ENCODE data around the gene KPNA3. TPM values are rescaled to one million over a fixed set of nuclear protein-coding genes. Genes with fewer than 3 reads are reported as not detected.

Gene KPNA3
- total RNA-seq, 1 experiment from 2014 or later = 35.0 TPM

- Histone ChIP-seq H3K4me2 (no peak overlapping the region), H3K4me1 (replicated peaks; ENCODE audit: insufficient read depth) (peaks cover 7% of the 10 kb centered on the region; the same call in 1 of the 2 replicates), H3K36me3 (ENCODE audit: low read depth) (no peaks in the 10 kb centered on the region), H3K4me3 (no peak overlapping the region), H3K9me2 (ENCODE audit: insufficient read depth) (no peaks in the 10 kb centered on the region), H2AFZ (no peak overlapping the region), H4K20me1 (ENCODE audit: insufficient read depth) (peaks cover 8% of the 10 kb centered on the region; the same call in 1 of the 2 replicates), H3K79me2 (ENCODE audit: low read depth) (no peaks in the 10 kb centered on the region), H3K27ac (no peak overlapping the region), H3K9me3 (ENCODE audit: insufficient read depth, low read depth) (no peaks in the 10 kb centered on the region), H3K27me3 (ENCODE audit: insufficient read depth, low read depth) (no peaks in the 10 kb centered on the region), H3F3A (ENCODE audit: insufficient read depth, low read depth) (0 out of 2 replicates have a peak, but pooled peaks cover 6% of the 10 kb centered on the region)
- intact Hi-C loops (cut with micrococcal nuclease; ENCODE audit: unreplicated experiment) = no loop called here
- ChIA-PET CTCF (interaction anchor here (0.5 kb wide), 1 partner anchor 88 kb away, joined by 8 read pairs; no protein-coding TSS in a partner anchor), POLR2A (ENCODE audit: unreplicated experiment) (interaction anchor here (0.8 kb wide), 1 partner anchor 35 kb away, joined by 21 read pairs; no protein-coding TSS in a partner anchor)
- BruUV-seq (replicated peaks) = no TSS peak
- TF ChIP-seq, protein P1, sequence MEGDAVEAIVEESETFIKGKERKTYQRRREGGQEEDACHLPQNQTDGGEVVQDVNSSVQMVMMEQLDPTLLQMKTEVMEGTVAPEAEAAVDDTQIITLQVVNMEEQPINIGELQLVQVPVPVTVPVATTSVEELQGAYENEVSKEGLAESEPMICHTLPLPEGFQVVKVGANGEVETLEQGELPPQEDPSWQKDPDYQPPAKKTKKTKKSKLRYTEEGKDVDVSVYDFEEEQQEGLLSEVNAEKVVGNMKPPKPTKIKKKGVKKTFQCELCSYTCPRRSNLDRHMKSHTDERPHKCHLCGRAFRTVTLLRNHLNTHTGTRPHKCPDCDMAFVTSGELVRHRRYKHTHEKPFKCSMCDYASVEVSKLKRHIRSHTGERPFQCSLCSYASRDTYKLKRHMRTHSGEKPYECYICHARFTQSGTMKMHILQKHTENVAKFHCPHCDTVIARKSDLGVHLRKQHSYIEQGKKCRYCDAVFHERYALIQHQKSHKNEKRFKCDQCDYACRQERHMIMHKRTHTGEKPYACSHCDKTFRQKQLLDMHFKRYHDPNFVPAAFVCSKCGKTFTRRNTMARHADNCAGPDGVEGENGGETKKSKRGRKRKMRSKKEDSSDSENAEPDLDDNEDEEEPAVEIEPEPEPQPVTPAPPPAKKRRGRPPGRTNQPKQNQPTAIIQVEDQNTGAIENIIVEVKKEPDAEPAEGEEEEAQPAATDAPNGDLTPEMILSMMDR (conservative IDR thresholded peaks at IDR 0.05) = no peak
- no peak for TF ChIP-seq EZH2 (IDR thresholded peaks at IDR 0.05; ENCODE audit: low read depth)
- DNase-seq = no peak
These were observed 52.8 kb downstream of the KPNA3 start for GRCh38 chr13:49739498-49740187.

GRCh38 chr13:49733181-49733951 lies 59.1 kb downstream of the KPNA3 start:
- peaks cover 4% of the 10 kb centered on the region; the same call in 1 of the 2 replicates for H4K20me1 ChIP-seq (ENCODE audit: insufficient read depth)
- no peak overlapping the region for H3K4me2 ChIP-seq
- no peak overlapping the region for H3K27ac ChIP-seq
- DNase-seq = no peak
- no peaks in the 10 kb centered on the region for H3K36me3 ChIP-seq (ENCODE audit: low read depth)
- no TSS peak for BruUV-seq (replicated peaks)
- H3K9me3 ChIP-seq (ENCODE audit: insufficient read depth, low read depth) = no peaks in the 10 kb centered on the region
- intact Hi-C loops (cut with micrococcal nuclease; ENCODE audit: unreplicated experiment) = no loop called here
- TF ChIP-seq, protein P1 (conservative IDR thresholded peaks at IDR 0.05) = no peak
- no peak for TF ChIP-seq EZH2 (IDR thresholded peaks at IDR 0.05; ENCODE audit: low read depth)
- H3K9me2 ChIP-seq (ENCODE audit: insufficient read depth) = no peaks in the 10 kb centered on the region
- no peak overlapping the region for H2AFZ ChIP-seq
- peaks cover 6% of the 10 kb centered on the region; the same call in 1 of the 2 replicates for H3F3A ChIP-seq (ENCODE audit: insufficient read depth, low read depth)
- H3K79me2 ChIP-seq (ENCODE audit: low read depth) = no peaks in the 10 kb centered on the region
- CTCF ChIA-PET = no interaction called here
- H3K4me1 ChIP-seq (replicated peaks; ENCODE audit: insufficient read depth) = peaks cover 7% of the 10 kb centered on the region; the same call in 1 of the 2 replicates
- H3K4me3 ChIP-seq = no peak overlapping the region
- POLR2A ChIA-PET (ENCODE audit: unreplicated experiment) = no interaction called here
- no peaks in the 10 kb centered on the region for H3K27me3 ChIP-seq (ENCODE audit: insufficient read depth, low read depth)

DNA sequence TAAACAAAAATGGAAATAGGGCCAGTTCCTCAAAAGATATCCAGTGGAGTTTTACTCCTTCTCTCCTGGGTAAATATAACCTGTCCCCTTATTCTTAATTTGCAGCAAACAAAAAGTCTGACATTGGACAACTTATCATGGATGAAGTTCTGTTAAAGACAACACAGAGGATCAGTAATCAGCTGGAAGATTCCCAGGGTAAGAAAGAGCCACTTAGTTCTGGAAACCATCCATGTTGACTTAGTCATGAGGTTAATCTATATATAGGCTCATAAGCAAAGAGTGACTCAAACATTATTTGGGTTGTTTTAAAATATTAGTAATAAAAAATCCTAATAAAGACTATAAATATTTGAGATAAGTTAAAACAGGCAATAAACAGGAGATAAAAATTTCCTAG lies 60.7 kb downstream of the KPNA3 start:
- no peak for TF ChIP-seq EZH2 (IDR thresholded peaks at IDR 0.05; ENCODE audit: low read depth)
- TF ChIP-seq, protein P1 (conservative IDR thresholded peaks at IDR 0.05) = no peak
- no peak for DNase-seq
- no peak overlapping the region for H3K27ac ChIP-seq
- no peaks in the 10 kb centered on the region for H3K79me2 ChIP-seq (ENCODE audit: low read depth)
- no peaks in the 10 kb centered on the region for H3K27me3 ChIP-seq (ENCODE audit: insufficient read depth, low read depth)
- H3K4me1 ChIP-seq (replicated peaks; ENCODE audit: insufficient read depth) = peaks cover 7% of the 10 kb centered on the region; the same call in 1 of the 2 replicates
- CTCF ChIA-PET = no interaction called here
- no TSS peak for BruUV-seq (replicated peaks)
- no peak overlapping the region for H2AFZ ChIP-seq
- H3K4me2 ChIP-seq = no peak overlapping the region
- intact Hi-C loops (cut with micrococcal nuclease; ENCODE audit: unreplicated experiment) = no loop called here
- peaks cover 4% of the 10 kb centered on the region; the same call in 1 of the 2 replicates for H4K20me1 ChIP-seq (ENCODE audit: insufficient read depth)
- no peaks in the 10 kb centered on the region for H3K9me2 ChIP-seq (ENCODE audit: insufficient read depth)
- H3K4me3 ChIP-seq = no peak overlapping the region
- H3K9me3 ChIP-seq (ENCODE audit: insufficient read depth, low read depth) = no peaks in the 10 kb centered on the region
- H3K36me3 ChIP-seq (ENCODE audit: low read depth) = peaks cover 2% of the 10 kb centered on the region
- POLR2A ChIA-PET (ENCODE audit: unreplicated experiment) = no interaction called here
- peaks cover 6% of the 10 kb centered on the region; the same call in 1 of the 2 replicates for H3F3A ChIP-seq (ENCODE audit: insufficient read depth, low read depth)
